ENCODE measurements around the gene DOCK2. TPM values are rescaled to one million over a fixed set of nuclear protein-coding genes. Genes with fewer than 3 reads are reported as not detected.

Gene DOCK2
- 3.8 and 5.2 TPM in 2 replicates for polyA plus RNA-seq (2012; rRNA removed)
- 5.2 and 5.4 TPM in 2 replicates for polyA plus RNA-seq (2012; cell fraction: cytosol; rRNA removed)
- polyA plus RNA-seq (2012; cell fraction: nucleus; rRNA removed) = 5.7 and 7.1 TPM in 2 replicates

GRCh38 chr5:169637085-169637548 is at the start of gene DOCK2:
TSS of gene DOCK2 (plus strand) at chr5:169637275. CDS start at chr5:169637327, 52 bp downstream.
- Histone ChIP-seq H3K27me3 (ENCODE audit: insufficient read depth) (no peaks in the 10 kb centered on the region), H4K20me1 (ENCODE audit: insufficient read depth) (no peaks in the 10 kb centered on the region), H3K36me3 (replicated peaks in 1 of 2; ENCODE audit: control insufficient read depth in 1 of 2, insufficient read depth in 2 of 2, low read length in 1 of 2) (peaks cover 0 to 3% of the 10 kb centered on the region in 2 experiments), H3K9me2 (no peaks in the 10 kb centered on the region), H3K4me2 (no peak within 1 kb of the TSS), H3K27ac (ENCODE audit: low read depth in 2 of 2, low read length in 1 of 2) (no peak within 1 kb of the TSS), H3F3A (replicated peaks; ENCODE audit: insufficient read depth) (peaks cover 5% of the 10 kb centered on the region), H3K9me3 (0 out of 2 replicates have a peak, but pooled peaks cover 14% of the 10 kb centered on the region), H3K9ac (no peak within 1 kb of the TSS), H2AFZ (ENCODE audit: low read depth) (no peak within 1 kb of the TSS; the same call in 1 of the 2 replicates), H3K4me1 (ENCODE audit: control insufficient read depth in 1 of 2, insufficient read depth in 2 of 2, low read depth in 1 of 2, low read length in 1 of 2) (no peaks in the 10 kb centered on the region), H3K79me2 (ENCODE audit: insufficient read depth) (no peaks in the 10 kb centered on the region), H3K4me3 (ENCODE audit: low read depth in 2 of 2, low read length in 1 of 2) (no peak within 1 kb of the TSS)
- no peak for DNase-seq
- CTCF ChIA-PET = interaction anchor here (1.0 kb wide), 1 partner anchor 579 kb away, joined by 3 read pairs; no protein-coding TSS in a partner anchor
- WGBS (ENCODE audit: low lambda C conversion rate) = 87% methylated on average over 33 of the region's 42 CpGs
- POLR2A ChIA-PET = no interaction called here
- TF ChIP-seq NRF1 (IDR thresholded peaks at IDR 0.05; ENCODE audit: low read depth, low read length) (no peak), GABPA (IDR thresholded peaks at IDR 0.05; ENCODE audit: low read depth) (no peak), FOXJ3 (CRISPR knock-in tag; IDR thresholded peaks at IDR 0.05) (no peak), MXI1 (IDR thresholded peaks at IDR 0.05; ENCODE audit: low read depth, low read length) (no peak), FOXM1 (IDR thresholded peaks at IDR 0.05; ENCODE audit: low read depth) (no peak), EP300 (IDR thresholded peaks at IDR 0.05; ENCODE audit: borderline replicate concordance in 1 of 2, low read depth in 1 of 2, low read length in 1 of 2) (no peak), RAD21 (IDR thresholded peaks at IDR 0.05; ENCODE audit: low read length) (no peak), TCF12 (IDR thresholded peaks at IDR 0.05) (no peak), CTCF (IDR thresholded peaks at IDR 0.05) (no peak), USF2 (IDR thresholded peaks at IDR 0.05; ENCODE audit: borderline replicate concordance, low read depth, low read length) (no peak), TAF1 (IDR thresholded peaks at IDR 0.05; ENCODE audit: borderline replicate concordance, low read depth, low read length) (no peak), NFIC (IDR thresholded peaks at IDR 0.05; ENCODE audit: borderline replicate concordance) (no peak)
- TF ChIP-seq, protein P1, sequence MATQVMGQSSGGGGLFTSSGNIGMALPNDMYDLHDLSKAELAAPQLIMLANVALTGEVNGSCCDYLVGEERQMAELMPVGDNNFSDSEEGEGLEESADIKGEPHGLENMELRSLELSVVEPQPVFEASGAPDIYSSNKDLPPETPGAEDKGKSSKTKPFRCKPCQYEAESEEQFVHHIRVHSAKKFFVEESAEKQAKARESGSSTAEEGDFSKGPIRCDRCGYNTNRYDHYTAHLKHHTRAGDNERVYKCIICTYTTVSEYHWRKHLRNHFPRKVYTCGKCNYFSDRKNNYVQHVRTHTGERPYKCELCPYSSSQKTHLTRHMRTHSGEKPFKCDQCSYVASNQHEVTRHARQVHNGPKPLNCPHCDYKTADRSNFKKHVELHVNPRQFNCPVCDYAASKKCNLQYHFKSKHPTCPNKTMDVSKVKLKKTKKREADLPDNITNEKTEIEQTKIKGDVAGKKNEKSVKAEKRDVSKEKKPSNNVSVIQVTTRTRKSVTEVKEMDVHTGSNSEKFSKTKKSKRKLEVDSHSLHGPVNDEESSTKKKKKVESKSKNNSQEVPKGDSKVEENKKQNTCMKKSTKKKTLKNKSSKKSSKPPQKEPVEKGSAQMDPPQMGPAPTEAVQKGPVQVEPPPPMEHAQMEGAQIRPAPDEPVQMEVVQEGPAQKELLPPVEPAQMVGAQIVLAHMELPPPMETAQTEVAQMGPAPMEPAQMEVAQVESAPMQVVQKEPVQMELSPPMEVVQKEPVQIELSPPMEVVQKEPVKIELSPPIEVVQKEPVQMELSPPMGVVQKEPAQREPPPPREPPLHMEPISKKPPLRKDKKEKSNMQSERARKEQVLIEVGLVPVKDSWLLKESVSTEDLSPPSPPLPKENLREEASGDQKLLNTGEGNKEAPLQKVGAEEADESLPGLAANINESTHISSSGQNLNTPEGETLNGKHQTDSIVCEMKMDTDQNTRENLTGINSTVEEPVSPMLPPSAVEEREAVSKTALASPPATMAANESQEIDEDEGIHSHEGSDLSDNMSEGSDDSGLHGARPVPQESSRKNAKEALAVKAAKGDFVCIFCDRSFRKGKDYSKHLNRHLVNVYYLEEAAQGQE (IDR thresholded peaks at IDR 0.05; ENCODE audit: low read depth, low read length) = no peak

Measured in SK-N-SH (cell line).